CD8-positive, alpha-beta memory T cell (primary cell): ENCODE measurements around the gene NAXD. TPM values are rescaled to one million over a fixed set of nuclear protein-coding genes. Genes with fewer than 3 reads are reported as not detected.
A peak's percentile ranks its signal among the peaks of the same experiment; 100 is the strongest.

Source experiments
- CTCF ChIA-PET: fragments of 350-600 bp; sonication (Branson Sonifier 250); formaldehyde crosslinking; loops from one replicate; lab custom pipeline; 2021; ENCODE audit warnings: antibody characterized with exemption; lab: Charles Lee
- POLR2A ChIA-PET: fragments of 350-600 bp; sonication (Branson Sonifier 250); formaldehyde crosslinking; loops from one replicate; lab custom pipeline; 2021; ENCODE audit warnings: antibody characterized with exemption; lab: Charles Lee
- DNase-seq, 5 donors: peaks; one replicate each; pipeline versions ENCODE4 v3.0.0 to v3.0.0-alpha.2; 2020 to 2022; ENCODE audit warnings: mixed read lengths in 1 of 5
- H3K27ac ChIP-seq: one replicate; pipeline ENCODE4 v1.7.0; 2013; ENCODE audit warnings: low read depth, mild to moderate bottlenecking, low read length, moderate library complexity
- H3K27me3 ChIP-seq: 2 replicates; pipeline ENCODE4 v1.7.0; 2013; ENCODE audit warnings: low read length, mild to moderate bottlenecking; ENCODE audit not compliant: insufficient read depth, poor library complexity, severe bottlenecking
- H3K36me3 ChIP-seq: 2 replicates; pipeline ENCODE4 v1.7.0; 2013; ENCODE audit warnings: mild to moderate bottlenecking, low read length, moderate library complexity; ENCODE audit not compliant: insufficient read depth
- H3K4me1 ChIP-seq: 2 replicates; pipeline ENCODE4 v1.7.0; 2013; ENCODE audit warnings: mild to moderate bottlenecking, low read length, moderate library complexity; ENCODE audit not compliant: insufficient read depth
- H3K4me3 ChIP-seq: 2 replicates; pipeline ENCODE4 v1.7.0; 2013; ENCODE audit warnings: mild to moderate bottlenecking, low read length
- H3K9me3 ChIP-seq: 2 replicates; pipeline ENCODE4 v1.7.0; 2013; ENCODE audit warnings: mild to moderate bottlenecking, low read length
- H3K27ac Mint-ChIP-seq, 8 donors: one replicate each; pipeline ENCODE4 v1.8.0; 2020 to 2021; ENCODE audit warnings: mixed read lengths in 8 of 8, mild to moderate bottlenecking in 6 of 8, inconsistent platforms in 3 of 8, moderate library complexity in 3 of 8
- H3K27me3 Mint-ChIP-seq, 2 donors: one replicate each; pipeline ENCODE4 v1.8.0; 2020 to 2021; ENCODE audit warnings: mixed read lengths in 2 of 2, mild to moderate bottlenecking in 1 of 2, moderate library complexity in 1 of 2
- H3K36me3 Mint-ChIP-seq, 3 donors: one replicate each; pipeline ENCODE4 v1.8.0; 2020 to 2021; ENCODE audit warnings: mixed read lengths in 3 of 3, inconsistent platforms in 1 of 3, mild to moderate bottlenecking in 1 of 3
- H3K4me1 Mint-ChIP-seq, 3 donors: one replicate each; pipeline ENCODE4 v1.8.0; 2020 to 2021; ENCODE audit warnings: mixed read lengths in 3 of 3, inconsistent platforms in 1 of 3, mild to moderate bottlenecking in 1 of 3
- H3K4me3 Mint-ChIP-seq, 7 donors: one replicate each; pipeline ENCODE4 v1.8.0; 2020 to 2021; ENCODE audit warnings: mixed read lengths in 7 of 7, mild to moderate bottlenecking in 6 of 7, moderate library complexity in 4 of 7, inconsistent platforms in 2 of 7
- H3K9me3 Mint-ChIP-seq, 5 donors: one replicate each; pipeline ENCODE4 v1.8.0; 2020 to 2022; ENCODE audit warnings: mixed read lengths in 5 of 5, mild to moderate bottlenecking in 3 of 5, moderate library complexity in 2 of 5, inconsistent platforms in 1 of 5
- polyA plus RNA-seq: library from polyadenylated mRNA; unstranded; fragments of 300-500 nt; fragmentation: Illumina TruSeq; gene quantifications from one replicate; pipeline ENCODE4 v1.2.3, GENCODE V29; 2021
- total RNA-seq, 2 experiments: library from RNA; stranded (reverse); gene quantifications; one replicate each; pipeline ENCODE4 v1.2.3, GENCODE V29; 2021

The NAXD gene
- total and polyA plus RNA-seq, 3 experiments from 2014 or later: 17.0 to 20.7 (median 19.9) TPM

DNA sequence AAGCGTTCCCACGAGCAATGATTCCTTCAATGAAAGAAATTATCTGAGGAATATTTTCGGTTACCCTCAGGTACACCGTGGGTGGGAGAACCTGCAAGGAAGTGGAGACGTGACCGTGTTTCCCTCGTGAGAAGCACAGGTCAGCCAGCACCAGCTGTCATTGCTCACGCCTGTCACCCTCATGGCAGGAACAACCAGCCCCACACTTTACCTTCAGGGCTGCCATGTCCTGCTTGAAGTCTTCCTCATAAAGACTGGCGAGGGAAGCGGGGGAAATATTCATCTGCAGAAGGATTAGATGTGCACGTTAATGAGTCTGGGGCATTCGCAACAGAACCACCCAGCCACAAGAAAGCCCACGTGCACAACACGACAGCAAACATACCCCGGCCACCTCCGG is 72.4 kb downstream of the NAXD start:
- Mint-ChIP-seq H3K4me3 (no peak overlapping the region), H3K9me3 (no peaks in the 10 kb centered on the region), H3K4me1 (peaks cover 0 to 7% (median 1%) of the 10 kb centered on the region in 3 donors), H3K27me3 (no peaks in the 10 kb centered on the region), H3K36me3 (peaks cover 0 to 72% (median 9%) of the 10 kb centered on the region in 3 donors), H3K27ac (no peak overlapping the region)
- ChIA-PET POLR2A (no interaction called here), CTCF (no interaction called here)
- Histone ChIP-seq H3K4me3 (no peak overlapping the region), H3K36me3 (peaks cover 13% of the 10 kb centered on the region), H3K27me3 (no peaks in the 10 kb centered on the region), H3K9me3 (no peaks in the 10 kb centered on the region), H3K27ac (no peak overlapping the region), H3K4me1 (no peaks in the 10 kb centered on the region)
- no peak for DNase-seq

DNA sequence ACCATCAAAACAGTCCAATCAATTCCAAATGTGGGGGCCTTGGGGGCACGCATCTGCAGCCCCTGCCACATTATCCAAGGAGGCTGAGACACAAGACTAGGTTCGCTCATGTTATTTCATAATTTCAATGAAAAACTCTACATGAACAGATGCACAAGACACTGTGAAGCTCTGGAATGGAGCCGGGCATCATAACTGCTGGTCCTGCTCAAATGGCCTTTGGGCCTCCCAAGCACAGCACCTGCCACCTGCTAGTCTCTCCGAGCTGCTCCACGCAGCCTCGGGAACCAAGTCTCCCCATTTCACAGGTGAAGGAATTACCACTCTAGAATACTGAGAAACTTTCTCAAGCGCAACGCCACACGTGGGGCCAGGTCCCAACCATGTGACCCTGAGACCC is 73.7 kb downstream of the NAXD start:
- H3K9me3 Mint-ChIP-seq: no peaks in the 10 kb centered on the region
- Histone ChIP-seq H3K4me1 (no peaks in the 10 kb centered on the region), H3K27me3 (no peaks in the 10 kb centered on the region), H3K36me3 (peaks cover 7% of the 10 kb centered on the region), H3K27ac (no peak overlapping the region), H3K4me3 (no peak overlapping the region), H3K9me3 (no peaks in the 10 kb centered on the region)
- DNase-seq: no peak
- peaks cover 0 to 7% (median 1%) of the 10 kb centered on the region in 3 donors for H3K4me1 Mint-ChIP-seq
- ChIA-PET POLR2A (no interaction called here), CTCF (no interaction called here)
- no peak overlapping the region for H3K4me3 Mint-ChIP-seq
- peak overlapping the region in 1 of 8 donors; percentile 63 for H3K27ac Mint-ChIP-seq
- no peaks in the 10 kb centered on the region for H3K27me3 Mint-ChIP-seq
- H3K36me3 Mint-ChIP-seq: peaks cover 3 to 65% (median 9%) of the 10 kb centered on the region in 3 donors

Other genes starting within 250 kb of the NAXD start
- gene RAB20, start 53.8 kb upstream of the NAXD start, total RNA-seq: 1 to 10 TPM in 1 of 2 experiments, under 1 TPM in 1; 0.84 to 1.2 TPM
- 2.7 TPM for gene RAB20, start 53.8 kb upstream of the NAXD start, polyA plus RNA-seq
- 10 to 100 TPM; 84.5 to 84.9 TPM for gene CARS2, start 90.6 kb downstream of the NAXD start, total RNA-seq
- gene CARS2, start 90.6 kb downstream of the NAXD start, polyA plus RNA-seq: 39.2 TPM
- gene ING1, start 98.2 kb downstream of the NAXD start, total RNA-seq: 10 to 100 TPM; 16.6 to 16.9 TPM
- 18.5 TPM for gene ING1, start 98.2 kb downstream of the NAXD start, polyA plus RNA-seq